Breast epithelium (tissue), 4 donors: Measurements from ENCODE around the gene THRAP3. TPM values are rescaled to one million over a fixed set of nuclear protein-coding genes. Genes with fewer than 3 reads are reported as not detected.
"Not testable (repeated sequence)": the region's sequence is repeated elsewhere in the genome, so short reads cannot be mapped to it uniquely, and the experiment has no call there.

ENCODE experiments used
- DNase-seq, 2 donors: peaks; one replicate each; pipeline ENCODE4 v3.0.0-alpha.2; 2019; ENCODE audit warnings: low spot score in 2 of 2
- H3K27ac ChIP-seq, 2 donors: fragments of 200-600 bp; sonication (generic) in 1 of 2; one replicate each; pipeline ENCODE4 v1.5.1; 2016 to 2019; ENCODE audit warnings: mild to moderate bottlenecking in 1 of 2
- H3K27me3 ChIP-seq, 2 donors: fragments of 200-600 bp; sonication (generic) in 1 of 2; one replicate each; pipeline versions ENCODE4 v1.5.1 to v1.6.0; 2017 to 2019; ENCODE audit warnings: control low read depth in 1 of 2, mild to moderate bottlenecking in 1 of 2
- H3K36me3 ChIP-seq: fragments of 200-600 bp; one replicate; pipeline ENCODE4 v1.5.1; 2019
- H3K4me1 ChIP-seq, 2 donors: fragments of 200-600 bp; sonication (generic); one replicate each; pipeline ENCODE4 v1.5.1; 2016 to 2019; ENCODE audit warnings: control low read depth in 1 of 2
- H3K4me3 ChIP-seq, 3 donors: fragments of 200-600 bp; sonication (generic); 1 replicate in 2 of 3; 2 replicates in 1 of 3; pipeline ENCODE4 v1.5.1; 2016 to 2019; ENCODE audit warnings: mild to moderate bottlenecking in 3 of 3, moderate library complexity in 2 of 3
- H3K9me3 ChIP-seq, 2 donors: fragments of 200-600 bp; sonication (generic) in 1 of 2; one replicate each; pipeline ENCODE4 v1.5.1; 2016 to 2019; ENCODE audit warnings: control low read depth in 1 of 2
- POLR2A ChIP-seq: fragments of 450-650 bp; IDR thresholded peaks from one replicate; pipeline ENCODE4 v1.6.1; 2016; ENCODE audit warnings: antibody characterized with exemption, mild to moderate bottlenecking, moderate library complexity
- POLR2AphosphoS5 ChIP-seq, 3 donors: sonication (generic); formaldehyde crosslinking; IDR thresholded peaks; one replicate each; pipeline ENCODE4 v1.6.1; 2017; ENCODE audit warnings: antibody characterized with exemption in 3 of 3
- intact Hi-C: fragments of 100-400 bp; cut with DNase I; formaldehyde crosslinking; loops from one replicate; pipeline ENCODE4 v1.15.1; 2023; ENCODE audit warnings: low total_unique reads
- total RNA-seq, 3 donors: library from RNA; depleted of rRNA; stranded (reverse); fragments of >200 nt; gene quantifications; one replicate each; pipeline ENCODE4 v1.1.0, GENCODE V29; 2016
- TF ChIP-seq, protein P1 (sequence below), 3 donors: fragments of 450-650 bp; IDR thresholded peaks; one replicate each; pipeline ENCODE4 v1.5.1; 2016 to 2017; ENCODE audit warnings: antibody characterized with exemption in 3 of 3, mild to moderate bottlenecking in 3 of 3, moderate library complexity in 3 of 3

THRAP3 gene
- total RNA-seq, 3 donors from 2014 or later = 81.6 to 128 (median 122) TPM

GRCh38 chr1:36187800-36188593 is 36.2 kb upstream of the THRAP3 start:
- peak; percentile 75 to 91 (median 85) for TF ChIP-seq POLR2AphosphoS5 (IDR thresholded peaks at IDR 0.05)
- no peak for TF ChIP-seq POLR2A
- TF ChIP-seq, protein P1, sequence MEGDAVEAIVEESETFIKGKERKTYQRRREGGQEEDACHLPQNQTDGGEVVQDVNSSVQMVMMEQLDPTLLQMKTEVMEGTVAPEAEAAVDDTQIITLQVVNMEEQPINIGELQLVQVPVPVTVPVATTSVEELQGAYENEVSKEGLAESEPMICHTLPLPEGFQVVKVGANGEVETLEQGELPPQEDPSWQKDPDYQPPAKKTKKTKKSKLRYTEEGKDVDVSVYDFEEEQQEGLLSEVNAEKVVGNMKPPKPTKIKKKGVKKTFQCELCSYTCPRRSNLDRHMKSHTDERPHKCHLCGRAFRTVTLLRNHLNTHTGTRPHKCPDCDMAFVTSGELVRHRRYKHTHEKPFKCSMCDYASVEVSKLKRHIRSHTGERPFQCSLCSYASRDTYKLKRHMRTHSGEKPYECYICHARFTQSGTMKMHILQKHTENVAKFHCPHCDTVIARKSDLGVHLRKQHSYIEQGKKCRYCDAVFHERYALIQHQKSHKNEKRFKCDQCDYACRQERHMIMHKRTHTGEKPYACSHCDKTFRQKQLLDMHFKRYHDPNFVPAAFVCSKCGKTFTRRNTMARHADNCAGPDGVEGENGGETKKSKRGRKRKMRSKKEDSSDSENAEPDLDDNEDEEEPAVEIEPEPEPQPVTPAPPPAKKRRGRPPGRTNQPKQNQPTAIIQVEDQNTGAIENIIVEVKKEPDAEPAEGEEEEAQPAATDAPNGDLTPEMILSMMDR (IDR thresholded peaks at IDR 0.05) = peak; percentile 88 to 96 (median 96)
- H3K4me3 ChIP-seq = no peak overlapping the region

DNA sequence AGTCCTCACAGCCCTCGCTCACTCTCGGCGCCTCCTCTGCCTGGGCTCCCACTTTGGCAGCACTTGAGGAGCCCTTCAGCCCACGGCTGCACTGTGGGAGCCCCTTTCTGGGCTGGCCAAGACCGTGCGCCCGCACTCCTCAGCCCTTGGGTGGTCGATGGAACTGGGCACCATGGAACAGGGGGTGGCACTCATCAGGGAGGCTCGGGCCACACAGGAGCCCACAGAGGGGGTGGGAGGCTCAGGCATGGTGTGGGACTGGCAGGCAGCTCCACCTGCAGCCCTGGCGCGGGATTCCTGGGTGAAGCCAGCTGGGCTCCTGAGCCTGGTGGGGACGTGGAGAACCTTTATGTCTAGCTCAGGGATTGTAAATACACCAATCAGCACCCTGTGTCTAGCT is 27.4 kb upstream of the THRAP3 start:
- intact Hi-C loops, H3K9me3 ChIP-seq, H3K36me3 ChIP-seq, DNase-seq, H3K4me3 ChIP-seq, H3K4me1 ChIP-seq, H3K27me3 ChIP-seq, H3K27ac ChIP-seq: not testable (repeated sequence)

More at GRCh38 chr1:36187800-36188593, 36.2 kb upstream of the THRAP3 start:
- no peaks in the 10 kb centered on the region for H3K27me3 ChIP-seq
- intact Hi-C loops = no loop called here
- no peaks in the 10 kb centered on the region for H3K36me3 ChIP-seq
- peak overlapping the region; percentile 85 to 93 for H3K27ac ChIP-seq
- no peaks in the 10 kb centered on the region for H3K9me3 ChIP-seq
- DNase-seq = peak; percentile 87 to 91
- peaks cover 0 to 4% of the 10 kb centered on the region in 2 donors for H3K4me1 ChIP-seq

- DNase-seq = no peak
- Histone ChIP-seq H3K9me3 (no peaks in the 10 kb centered on the region), H3K4me3 (no peak overlapping the region), H3K4me1 (peaks cover 0 to 7% of the 10 kb centered on the region in 2 donors), H3K36me3 (no peaks in the 10 kb centered on the region), H3K27me3 (no peaks in the 10 kb centered on the region), H3K27ac (no peak overlapping the region)
- no peak for TF ChIP-seq POLR2A
- TF ChIP-seq, protein P1 (IDR thresholded peaks at IDR 0.05) = no peak
- TF ChIP-seq POLR2AphosphoS5 (IDR thresholded peaks at IDR 0.05) = no peak
- intact Hi-C loops = no loop called here
These were observed 25.6 kb upstream of the THRAP3 start for GRCh38 chr1:36198641-36199040.

- intact Hi-C loops = no loop called here
- H3K9me3 ChIP-seq = no peaks in the 10 kb centered on the region
These were observed 24.1 kb upstream of the THRAP3 start for GRCh38 chr1:36199934-36200741.

GRCh38 chr1:36203027-36203553 is 21.2 kb upstream of the THRAP3 start:
- intact Hi-C loops = no loop called here
- Histone ChIP-seq H3K4me3 (no peak overlapping the region), H3K27me3 (no peaks in the 10 kb centered on the region), H3K4me1 (peaks cover 0 to 23% of the 10 kb centered on the region in 2 donors), H3K36me3 (no peaks in the 10 kb centered on the region), H3K27ac (peak overlapping the region; percentile 92 to 96), H3K9me3 (no peaks in the 10 kb centered on the region)
- DNase-seq = no peak
- TF ChIP-seq POLR2AphosphoS5 (IDR thresholded peaks at IDR 0.05) = no peak
- TF ChIP-seq POLR2A = no peak
- TF ChIP-seq, protein P1 (IDR thresholded peaks at IDR 0.05) = no peak

More at GRCh38 chr1:36199934-36200741, 24.1 kb upstream of the THRAP3 start:
- Histone ChIP-seq H3K27ac (peak overlapping the region; percentile 87 to 90), H3K4me3 (no peak overlapping the region), H3K4me1 (peaks cover 0 to 14% of the 10 kb centered on the region in 2 donors), H3K27me3 (no peaks in the 10 kb centered on the region), H3K36me3 (no peaks in the 10 kb centered on the region)
- TF ChIP-seq POLR2A (no peak), POLR2AphosphoS5 (IDR thresholded peaks at IDR 0.05) (peak in 2 of 3 donors; percentile 26 to 59)
- TF ChIP-seq, protein P1 (IDR thresholded peaks at IDR 0.05) = no peak
- DNase-seq = peak; percentile 56 to 89
